Measurements from ENCODE around the gene IGSF21.

GRCh38 chr1:18093646-18094045, 14.0 kb upstream of the IGSF21 start:
- TF ChIP-seq, protein P1, sequence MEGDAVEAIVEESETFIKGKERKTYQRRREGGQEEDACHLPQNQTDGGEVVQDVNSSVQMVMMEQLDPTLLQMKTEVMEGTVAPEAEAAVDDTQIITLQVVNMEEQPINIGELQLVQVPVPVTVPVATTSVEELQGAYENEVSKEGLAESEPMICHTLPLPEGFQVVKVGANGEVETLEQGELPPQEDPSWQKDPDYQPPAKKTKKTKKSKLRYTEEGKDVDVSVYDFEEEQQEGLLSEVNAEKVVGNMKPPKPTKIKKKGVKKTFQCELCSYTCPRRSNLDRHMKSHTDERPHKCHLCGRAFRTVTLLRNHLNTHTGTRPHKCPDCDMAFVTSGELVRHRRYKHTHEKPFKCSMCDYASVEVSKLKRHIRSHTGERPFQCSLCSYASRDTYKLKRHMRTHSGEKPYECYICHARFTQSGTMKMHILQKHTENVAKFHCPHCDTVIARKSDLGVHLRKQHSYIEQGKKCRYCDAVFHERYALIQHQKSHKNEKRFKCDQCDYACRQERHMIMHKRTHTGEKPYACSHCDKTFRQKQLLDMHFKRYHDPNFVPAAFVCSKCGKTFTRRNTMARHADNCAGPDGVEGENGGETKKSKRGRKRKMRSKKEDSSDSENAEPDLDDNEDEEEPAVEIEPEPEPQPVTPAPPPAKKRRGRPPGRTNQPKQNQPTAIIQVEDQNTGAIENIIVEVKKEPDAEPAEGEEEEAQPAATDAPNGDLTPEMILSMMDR (IDR thresholded peaks at IDR 0.05): no peak
- no peak for TF ChIP-seq POLR2A (IDR thresholded peaks at IDR 0.05)
